ENCODE measurements around the gene ZFYVE19. TPM values are rescaled to one million over a fixed set of nuclear protein-coding genes. Genes with fewer than 3 reads are reported as not detected.

The ZFYVE19 gene
- total and polyA plus RNA-seq, 2 of the 13 experiments (the other 11 are each of a cell fraction or from before 2014, with no cell fraction given), result 23.3 to 44.0 TPM

- TF ChIP-seq ZNF556 (CRISPR knock-in tag; IDR thresholded peaks at IDR 0.05; ENCODE audit: borderline replicate concordance), result 0 out of 2 replicates have a peak, but pooled peaks have one; percentile 22
- TF ChIP-seq YY1 (IDR thresholded peaks at IDR 0.05; ENCODE audit: insufficient read depth, insufficient replicate concordance, low read depth, low read length), result peak; percentile 83
- TF ChIP-seq DMTF1 (CRISPR knock-in tag; IDR thresholded peaks at IDR 0.05), result no peak
- TF ChIP-seq HINFP (CRISPR knock-in tag; IDR thresholded peaks at IDR 0.05; ENCODE audit: low read depth), result peak; percentile 94
- TF ChIP-seq FOXA3 (CRISPR knock-in tag; IDR thresholded peaks at IDR 0.05), result peak; percentile 9; the same call in 1 of the 2 replicates
- peak; percentile 80 for TF ChIP-seq TARDBP (CRISPR knock-in tag; IDR thresholded peaks at IDR 0.05)
- TF ChIP-seq ZNF17 (CRISPR knock-in tag; IDR thresholded peaks at IDR 0.05), result no peak
- peak; percentile 81 for TF ChIP-seq FOXC1 (CRISPR knock-in tag; IDR thresholded peaks at IDR 0.05; ENCODE audit: borderline replicate concordance)
- no peak for TF ChIP-seq ZNF564 (CRISPR knock-in tag; IDR thresholded peaks at IDR 0.05)
- TF ChIP-seq ZNF263 (CRISPR knock-in tag; IDR thresholded peaks at IDR 0.05), result 0 out of 2 replicates have a peak, but pooled peaks have one; percentile 31
- TF ChIP-seq ZFX (CRISPR knock-in tag; IDR thresholded peaks at IDR 0.05; ENCODE audit: low read depth), result peak; percentile 99
- peak; percentile 67 for TF ChIP-seq HOXA3 (CRISPR knock-in tag; IDR thresholded peaks at IDR 0.05)
- TF ChIP-seq REXO4 (CRISPR knock-in tag; IDR thresholded peaks at IDR 0.05; ENCODE audit: borderline replicate concordance), result no peak
- peak; percentile 55 for TF ChIP-seq ZNF331 (CRISPR knock-in tag; IDR thresholded peaks at IDR 0.05)
- TF ChIP-seq TSC22D2 (CRISPR knock-in tag; IDR thresholded peaks at IDR 0.05; ENCODE audit: borderline replicate concordance), result peak; percentile 14; the same call in 1 of the 2 replicates
- 0 out of 2 replicates have a peak, but pooled peaks have one; percentile 19 for TF ChIP-seq MYNN (CRISPR knock-in tag; IDR thresholded peaks at IDR 0.05; ENCODE audit: low read depth)
- TF ChIP-seq ZFP36 (IDR thresholded peaks at IDR 0.05; ENCODE audit: borderline replicate concordance, low read depth, low read length, partially characterized antibody), result no peak
- TF ChIP-seq ZNF609 (CRISPR knock-in tag; IDR thresholded peaks at IDR 0.05; ENCODE audit: borderline replicate concordance), result peak; percentile 18; the same call in 1 of the 2 replicates
These were observed at the start of gene ZFYVE19, which contains the start of gene DNAJC17 (continued) for GRCh38 chr15:40807028-40807887.

Data from HepG2 (cell line).